A673 (cell line): ENCODE results near the gene PRAME. TPM values are rescaled to one million over a fixed set of nuclear protein-coding genes. Genes with fewer than 3 reads are reported as not detected.

Experiments used
- BruUV-seq: library from RNA; stranded (reverse); fragments of 400-500 nt; replicated peaks from 2 replicates; lab custom pipeline; 2021; lab: Mats Ljungman, UMichigan
- CTCF ChIA-PET: fragments of 300-600 bp; sonication (Branson Sonifier 250); formaldehyde crosslinking; loops from one replicate; lab custom pipeline; 2022; ENCODE audit warnings: antibody characterized with exemption; lab: Charles Lee
- POLR2A ChIA-PET: fragments of 300-600 bp; sonication (Branson Sonifier 250); formaldehyde crosslinking; loops from one replicate; lab custom pipeline; 2022; ENCODE audit warnings: antibody characterized with exemption; ENCODE audit not compliant: low non-redundant PET; lab: Charles Lee
- DNase-seq: peaks from one replicate; pipeline ENCODE4 v3.0.0-alpha.2; 2015; ENCODE audit warnings: low spot score
- H3K27ac ChIP-seq: fragments of 200-600 bp; sonication (generic); 2 replicates; pipeline ENCODE4 v1.5.1; 2016; ENCODE audit warnings: mixed run types, low read depth, mild to moderate bottlenecking, mixed read lengths, antibody characterized with exemption, low read length; ENCODE audit not compliant: poor library complexity, severe bottlenecking
- H3K27me3 ChIP-seq: fragments of 200-600 bp; sonication (generic); replicated peaks from 2 replicates; pipeline ENCODE4 v1.6.1; 2017; ENCODE audit warnings: mixed run types, low read depth, mild to moderate bottlenecking, mixed read lengths, antibody characterized with exemption, low read length; ENCODE audit not compliant: insufficient read depth, poor library complexity
- H3K36me3 ChIP-seq: fragments of 200-600 bp; sonication (generic); 2 replicates; pipeline ENCODE4 v1.6.1; 2016; ENCODE audit warnings: mixed run types, mild to moderate bottlenecking, mixed read lengths, antibody characterized with exemption, low read length; ENCODE audit not compliant: insufficient read depth, poor library complexity, severe bottlenecking
- H3K4me1 ChIP-seq: fragments of 200-600 bp; sonication (generic); 2 replicates; pipeline ENCODE4 v1.6.1; 2017; ENCODE audit warnings: mixed run types, mild to moderate bottlenecking, mixed read lengths, antibody characterized with exemption, low read length; ENCODE audit not compliant: insufficient read depth, poor library complexity, severe bottlenecking
- H3K4me3 ChIP-seq: fragments of 200-600 bp; sonication (generic); 2 replicates; pipeline ENCODE4 v1.5.1; 2016; ENCODE audit warnings: low read depth, mixed run types, mild to moderate bottlenecking, mixed read lengths, low read length; ENCODE audit not compliant: poor library complexity, severe bottlenecking
- H3K9me3 ChIP-seq: fragments of 200-600 bp; sonication (generic); 2 replicates; pipeline ENCODE4 v1.6.1; 2016; ENCODE audit warnings: mixed run types, low read depth, mild to moderate bottlenecking, mixed read lengths, antibody characterized with exemption, low read length; ENCODE audit not compliant: poor library complexity, severe bottlenecking
- CTCF ChIP-seq: fragments of 300-800, 200-600 bp; sonication (generic); conservative IDR thresholded peaks from 2 replicates; pipeline ENCODE4 v1.5.1; 2017; ENCODE audit warnings: low read depth, mild to moderate bottlenecking, antibody characterized with exemption, low read length, moderate library complexity, mixed read lengths
- EZH2 ChIP-seq: fragments of 200-600 bp; sonication (generic); IDR thresholded peaks from 2 replicates; pipeline ENCODE4 v1.6.1; 2017; ENCODE audit warnings: borderline replicate concordance, low read depth, mild to moderate bottlenecking, mixed read lengths, antibody characterized with exemption, low read length; ENCODE audit not compliant: poor library complexity, severe bottlenecking
- intact Hi-C: fragments of 100-400 bp; cut with micrococcal nuclease; formaldehyde crosslinking; loops from one replicate; pipeline ENCODE4 v1.10.0; 2022; ENCODE audit not compliant: unreplicated experiment
- total RNA-seq: library from RNA; stranded (reverse); gene quantifications from 2 replicates; pipeline ENCODE4 v1.2.3, GENCODE V29; 2021

The PRAME gene
- total RNA-seq, 1 experiment from 2014 or later = 14.1 TPM

- no peak for DNase-seq
- TF ChIP-seq EZH2 = no peak
- intact Hi-C loops = no loop called here
- Histone ChIP-seq H3K27ac (no peak overlapping the region), H3K4me1 (no peaks in the 10 kb centered on the region), H3K4me3 (no peak overlapping the region), H3K9me3 (no peaks in the 10 kb centered on the region), H3K27me3 (no peaks in the 10 kb centered on the region), H3K36me3 (no peaks in the 10 kb centered on the region)
- ChIA-PET CTCF (interaction anchor here (0.8 kb wide), 1 partner anchor 280 kb away, joined by 3 read pairs; no protein-coding TSS in a partner anchor), POLR2A (no interaction called here)
- no TSS peak for BruUV-seq
Observed at GRCh38 chr22:22604326-22605073, 45.4 kb upstream of the PRAME start.

GRCh38 chr22:22603470-22603947 lies 44.4 kb upstream of the PRAME start:
- intact Hi-C loops = no loop called here
- no peak for DNase-seq
- Histone ChIP-seq H3K36me3 (no peaks in the 10 kb centered on the region), H3K4me1 (no peaks in the 10 kb centered on the region), H3K4me3 (no peak overlapping the region), H3K9me3 (no peaks in the 10 kb centered on the region), H3K27ac (no peak overlapping the region), H3K27me3 (no peaks in the 10 kb centered on the region)
- CTCF ChIA-PET = no interaction called here
- BruUV-seq = no TSS peak
- no peak for TF ChIP-seq EZH2
- no peak for TF ChIP-seq CTCF
- POLR2A ChIA-PET = no interaction called here

GRCh38 chr22:22600531-22601261 lies 41.6 kb upstream of the PRAME start:
- Histone ChIP-seq H3K4me1 (no peaks in the 10 kb centered on the region), H3K36me3 (no peaks in the 10 kb centered on the region), H3K4me3 (no peak overlapping the region), H3K27me3 (no peaks in the 10 kb centered on the region), H3K9me3 (no peaks in the 10 kb centered on the region), H3K27ac (no peak overlapping the region)
- TF ChIP-seq EZH2 (no peak), CTCF (no peak)
- CTCF ChIA-PET = interaction anchor here (1.1 kb wide), 1 partner anchor 24 kb away, joined by 3 read pairs; no protein-coding TSS in a partner anchor
- POLR2A ChIA-PET = no interaction called here
- no TSS peak for BruUV-seq
- DNase-seq = no peak
- intact Hi-C loops = no loop called here
